Stimulated activated CD8-positive, alpha-beta memory T cell treated with anti-CD3 and anti-CD28 coated beads, Interleukin-2, amount 100 ng/mL, for 48 hours (primary cell): Measurements from ENCODE around the gene CAMSAP1.

ENCODE experiments used
- DNase-seq, 2 donors: peaks; one replicate each; pipeline ENCODE4 v3.0.0-alpha.2; 2020; ENCODE audit warnings: low read depth in 2 of 2

CAMSAP1 gene

DNA sequence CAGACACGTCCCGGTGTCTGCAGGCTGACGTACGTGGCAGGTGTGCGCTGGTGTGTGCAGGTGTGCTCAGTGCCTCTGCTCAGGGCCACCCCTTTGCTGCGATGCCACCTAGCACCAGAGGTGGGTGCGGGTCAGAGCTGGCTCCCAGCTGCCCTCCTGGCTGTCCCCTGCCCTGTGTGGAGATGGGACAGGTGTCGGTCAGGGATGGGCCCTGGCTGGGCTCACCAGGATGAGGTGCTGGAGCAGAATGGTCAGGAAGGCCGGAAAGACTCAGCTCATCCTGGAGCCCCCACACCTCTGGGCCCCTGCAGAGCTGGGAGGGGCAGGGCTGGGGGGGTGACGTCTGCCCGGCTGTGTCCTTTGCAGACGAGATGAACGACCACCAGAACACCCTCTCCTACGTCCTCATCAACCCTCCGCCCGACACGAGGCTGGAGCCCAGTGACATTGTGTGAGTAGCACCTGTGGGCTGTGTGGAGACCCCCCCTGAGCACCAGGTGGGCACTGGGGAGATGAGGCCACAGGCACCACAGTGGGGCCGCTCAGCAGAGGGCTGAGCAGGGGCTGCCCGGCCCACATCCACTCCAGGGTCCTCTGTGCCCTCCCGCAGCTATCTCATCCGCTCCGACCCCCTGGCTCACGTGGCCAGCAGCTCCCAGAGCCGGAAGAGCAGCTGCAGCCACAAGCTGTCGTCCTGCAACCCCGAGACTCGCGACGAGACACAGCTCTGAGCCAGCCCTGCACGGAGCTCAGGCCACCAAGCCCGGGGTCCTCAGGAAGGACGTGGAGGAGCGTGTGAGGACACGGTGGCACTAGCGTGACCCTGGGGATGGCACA lies 115.7 kb downstream of the CAMSAP1 start:
- no peak for DNase-seq

DNA sequence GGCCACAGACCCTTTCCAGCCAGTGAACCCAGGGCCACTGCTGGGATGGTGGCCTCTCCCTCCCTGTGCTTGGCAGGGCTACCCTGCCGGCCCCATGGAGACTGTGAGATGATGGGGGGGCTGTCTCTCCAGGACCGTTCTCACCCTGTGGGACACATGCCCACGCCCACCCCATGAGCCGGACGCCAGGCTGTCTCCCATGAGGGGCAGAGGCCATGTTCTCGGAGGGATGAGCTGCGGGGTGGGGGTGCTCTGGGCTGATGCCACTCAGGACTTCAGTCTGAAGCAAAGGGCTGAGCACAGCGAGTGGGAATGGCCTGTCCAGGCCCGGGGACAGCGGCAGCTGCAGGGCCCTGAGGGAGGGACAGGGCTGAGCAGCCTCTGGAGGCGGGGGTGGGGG lies 116.5 kb downstream of the CAMSAP1 start:
- no peak for DNase-seq

- DNase-seq: no peak
These were observed 117.0 kb downstream of the CAMSAP1 start for GRCh38 chr9:135790356-135790755.

GRCh38 chr9:135789838-135790291 lies 117.5 kb downstream of the CAMSAP1 start:
- no peak for DNase-seq

DNA sequence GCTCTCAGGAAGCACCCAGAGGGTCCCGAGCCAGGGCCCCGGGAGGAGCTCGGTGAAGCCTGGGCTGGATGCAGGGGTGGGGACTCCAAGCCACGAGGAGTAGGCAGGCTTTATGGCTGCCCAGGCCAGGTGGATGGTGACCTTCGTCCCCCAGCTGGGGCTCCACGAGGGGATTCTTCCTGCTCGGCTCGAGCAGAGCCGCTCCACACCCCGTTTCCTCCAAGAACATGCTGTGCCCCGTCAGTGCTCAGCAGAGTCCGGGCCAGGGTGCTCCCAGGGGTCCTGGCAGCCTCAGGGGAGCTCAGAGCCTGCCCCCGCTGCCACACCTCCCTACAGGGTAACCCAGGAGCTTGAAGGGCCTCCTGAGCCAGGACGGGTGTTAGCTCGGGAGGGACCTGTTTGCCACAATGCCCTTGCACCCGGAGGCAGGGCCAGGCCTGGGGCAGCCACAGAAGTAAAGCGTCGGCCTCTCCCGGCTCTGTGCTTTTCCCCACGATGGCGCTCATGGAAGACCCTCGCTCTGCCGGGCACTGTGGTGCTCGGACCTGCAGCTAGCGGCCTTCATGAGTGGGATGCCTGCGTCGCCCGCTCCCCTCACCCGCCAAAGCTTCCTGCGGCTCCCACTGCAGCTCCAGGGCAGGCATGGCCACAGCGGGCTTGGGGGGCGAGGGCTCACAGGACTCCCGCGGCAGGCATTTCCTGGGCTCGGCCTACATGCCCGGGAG lies 118.6 kb downstream of the CAMSAP1 start:
- DNase-seq: no peak

DNA sequence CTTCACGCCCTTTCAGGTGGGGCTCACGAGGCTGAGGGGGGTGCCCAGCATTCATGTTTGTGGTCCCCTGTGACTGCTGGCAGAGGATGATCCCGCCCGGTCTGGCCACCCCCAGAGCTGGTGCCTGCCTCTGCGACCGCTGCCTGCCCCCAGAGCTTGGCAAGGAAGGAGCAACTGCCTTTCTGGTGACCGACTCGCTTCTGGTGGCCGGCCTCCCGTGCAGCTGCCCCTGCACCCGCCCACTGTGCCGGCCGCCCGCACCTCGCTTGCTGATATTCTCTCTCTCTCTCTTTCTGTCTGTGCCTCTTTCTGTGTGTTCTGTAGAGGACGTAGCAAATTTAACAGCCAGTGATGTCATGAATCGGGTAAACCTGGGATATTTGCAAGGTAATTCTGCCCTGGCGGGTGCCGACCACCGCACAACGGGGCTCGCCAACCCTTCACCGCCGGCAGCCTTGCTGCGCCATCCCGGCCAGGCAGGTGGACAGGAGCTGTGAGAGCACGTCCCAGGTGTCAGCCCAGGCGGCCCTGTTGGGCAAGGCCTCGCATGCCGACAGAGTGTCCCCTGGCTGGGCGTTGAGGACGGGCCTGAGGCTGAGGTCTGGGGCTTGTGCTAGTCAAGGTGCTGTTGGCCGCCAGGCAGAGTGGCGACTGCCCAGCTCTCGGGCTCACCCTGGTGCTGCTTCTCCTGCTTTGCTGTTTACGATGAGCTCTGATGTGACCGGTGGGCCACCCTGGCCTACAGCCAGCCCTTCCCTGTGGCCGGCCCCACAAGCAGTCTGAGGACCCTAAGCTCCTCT lies 119.4 kb downstream of the CAMSAP1 start:
- no peak for DNase-seq

DNA sequence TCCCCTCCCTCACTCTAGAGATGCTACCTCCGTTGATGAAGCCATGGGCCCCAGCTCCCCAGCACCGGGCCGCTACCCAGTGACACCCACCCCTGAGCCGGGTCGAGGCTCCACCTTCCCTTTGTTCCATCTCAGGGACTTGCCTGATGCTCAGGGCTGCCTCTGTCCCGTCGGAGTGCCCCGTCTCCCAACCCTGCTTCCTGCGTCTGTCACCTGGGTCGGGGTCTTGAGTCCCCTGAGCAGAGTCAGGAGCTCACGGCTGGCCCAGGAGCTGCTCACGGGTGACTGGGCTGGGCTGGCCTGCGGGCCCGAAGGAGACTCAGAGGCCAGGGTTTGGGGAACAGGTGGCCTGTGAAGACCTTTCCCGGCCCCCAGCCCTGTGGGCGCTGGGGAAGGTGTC lies 120.0 kb downstream of the CAMSAP1 start:
- DNase-seq: no peak

GRCh38 chr9:135786146-135786690 lies 121.1 kb downstream of the CAMSAP1 start:
- no peak for DNase-seq

DNA sequence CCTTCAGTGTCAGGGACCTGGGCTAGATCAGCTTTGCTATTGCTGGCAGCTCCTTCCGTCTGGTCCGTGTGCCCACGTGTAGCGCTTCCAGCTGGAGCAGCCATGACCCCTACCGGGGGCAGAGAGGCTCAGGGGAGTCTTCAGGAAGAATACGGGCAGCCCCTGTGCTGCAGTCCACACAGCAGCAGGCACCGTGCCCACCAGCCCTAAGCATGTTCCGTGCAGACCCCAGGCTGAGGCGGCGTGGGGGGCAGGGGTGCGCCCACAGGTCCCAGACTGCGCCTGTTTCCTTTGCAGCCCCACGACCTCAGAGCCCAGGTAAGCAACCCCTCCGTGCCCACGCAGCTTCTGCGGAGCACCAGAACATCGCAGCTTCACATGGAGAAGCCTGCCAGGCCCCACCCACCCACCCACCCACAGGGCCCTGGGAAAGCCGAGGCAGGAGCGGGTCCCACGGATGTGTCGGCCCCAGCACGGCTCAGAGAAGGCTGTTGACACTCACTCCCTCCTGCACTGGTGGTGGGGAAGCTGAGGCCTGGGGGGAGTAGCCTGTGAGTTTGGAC lies 122.3 kb downstream of the CAMSAP1 start:
- no peak for DNase-seq

- no peak for DNase-seq
These were observed 123.7 kb downstream of the CAMSAP1 start for GRCh38 chr9:135783540-135784245.

DNA sequence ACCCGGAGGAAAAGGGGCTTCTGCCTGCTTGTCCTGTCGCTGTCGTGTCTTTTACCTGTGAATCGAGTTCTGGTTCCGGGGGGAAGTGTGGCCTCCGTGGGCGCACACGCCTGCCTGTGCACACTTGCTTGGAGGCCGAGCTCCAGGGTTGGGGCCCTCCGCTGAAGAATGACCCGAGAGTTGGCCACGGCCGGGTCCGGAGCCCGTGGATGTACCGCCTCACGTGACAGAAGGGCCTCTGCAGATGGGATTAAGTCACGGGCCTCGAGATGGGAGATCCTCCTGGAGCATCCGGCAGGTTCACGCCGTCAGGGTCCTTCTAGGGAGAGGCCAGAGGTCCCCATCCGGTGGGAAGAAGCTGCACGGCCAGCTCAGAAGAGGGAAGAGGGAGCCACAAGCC lies 124.4 kb downstream of the CAMSAP1 start:
- no peak for DNase-seq

GRCh38 chr9:135780626-135781025 lies 126.7 kb downstream of the CAMSAP1 start:
- no peak for DNase-seq

DNA sequence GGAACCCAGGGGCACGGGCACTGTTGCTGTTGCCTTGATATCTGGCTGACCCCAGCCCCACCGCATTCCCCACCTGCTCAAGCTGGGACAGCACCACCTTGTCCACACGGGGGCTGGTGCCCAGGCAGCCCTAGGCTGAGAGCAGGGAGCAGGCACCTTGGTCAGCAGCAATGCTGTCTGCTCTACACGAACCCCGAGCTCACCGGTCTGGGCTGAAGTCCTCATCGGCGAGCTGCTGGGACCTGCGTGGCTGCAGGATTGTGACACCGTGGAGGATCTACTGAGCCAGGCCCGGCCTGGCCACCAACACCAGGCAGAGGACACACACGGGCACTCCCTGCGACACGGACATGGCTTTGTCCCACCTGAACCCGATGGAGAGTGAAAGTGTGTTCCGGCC lies 127.3 kb downstream of the CAMSAP1 start:
- DNase-seq: no peak

DNA sequence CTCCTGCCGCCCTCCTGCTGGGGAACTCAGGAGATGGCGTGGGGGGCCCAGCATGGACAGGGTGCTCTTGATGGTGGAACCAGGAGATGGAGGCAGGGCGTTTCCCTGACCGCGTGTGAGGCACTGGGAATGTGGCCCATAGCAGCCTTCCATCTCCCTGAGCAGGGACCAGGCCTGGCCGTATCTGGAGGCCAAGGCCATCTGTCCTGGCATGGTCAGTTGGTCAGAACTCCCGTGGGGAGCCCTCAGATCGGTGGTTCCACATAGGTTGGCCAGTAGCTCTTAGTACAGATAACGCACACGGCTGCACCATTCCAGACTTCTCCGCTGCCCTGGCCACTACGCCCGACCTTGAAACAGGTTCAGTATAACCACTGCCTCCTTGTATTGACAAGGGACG lies 127.8 kb downstream of the CAMSAP1 start:
- no peak for DNase-seq

DNA sequence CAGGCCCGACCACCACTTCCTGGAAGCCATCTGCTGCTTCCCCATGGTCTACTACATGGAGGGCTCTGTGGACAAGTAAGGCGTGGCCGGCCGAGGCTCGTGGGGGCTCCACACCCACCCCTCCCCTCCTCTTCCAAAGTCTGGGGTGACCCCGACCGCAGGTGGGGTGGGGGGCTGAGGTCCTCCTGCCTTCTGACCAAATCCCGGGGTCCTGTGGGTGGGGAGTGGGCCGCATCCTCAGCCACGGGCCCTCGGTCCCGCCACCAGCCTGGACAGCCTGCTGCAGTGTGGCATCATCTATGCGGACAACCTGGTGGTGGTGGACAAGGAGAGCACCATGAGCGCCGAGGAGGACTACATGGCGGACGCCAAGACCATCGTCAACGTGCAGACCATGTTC lies 128.9 kb downstream of the CAMSAP1 start:
- no peak for DNase-seq

GRCh38 chr9:135777623-135778177 lies 129.6 kb downstream of the CAMSAP1 start:
- DNase-seq: no peak

- no peak for DNase-seq
These were observed 130.3 kb downstream of the CAMSAP1 start for GRCh38 chr9:135776893-135777622.

GRCh38 chr9:135775911-135776310 lies 131.4 kb downstream of the CAMSAP1 start:
- DNase-seq: no peak

DNA sequence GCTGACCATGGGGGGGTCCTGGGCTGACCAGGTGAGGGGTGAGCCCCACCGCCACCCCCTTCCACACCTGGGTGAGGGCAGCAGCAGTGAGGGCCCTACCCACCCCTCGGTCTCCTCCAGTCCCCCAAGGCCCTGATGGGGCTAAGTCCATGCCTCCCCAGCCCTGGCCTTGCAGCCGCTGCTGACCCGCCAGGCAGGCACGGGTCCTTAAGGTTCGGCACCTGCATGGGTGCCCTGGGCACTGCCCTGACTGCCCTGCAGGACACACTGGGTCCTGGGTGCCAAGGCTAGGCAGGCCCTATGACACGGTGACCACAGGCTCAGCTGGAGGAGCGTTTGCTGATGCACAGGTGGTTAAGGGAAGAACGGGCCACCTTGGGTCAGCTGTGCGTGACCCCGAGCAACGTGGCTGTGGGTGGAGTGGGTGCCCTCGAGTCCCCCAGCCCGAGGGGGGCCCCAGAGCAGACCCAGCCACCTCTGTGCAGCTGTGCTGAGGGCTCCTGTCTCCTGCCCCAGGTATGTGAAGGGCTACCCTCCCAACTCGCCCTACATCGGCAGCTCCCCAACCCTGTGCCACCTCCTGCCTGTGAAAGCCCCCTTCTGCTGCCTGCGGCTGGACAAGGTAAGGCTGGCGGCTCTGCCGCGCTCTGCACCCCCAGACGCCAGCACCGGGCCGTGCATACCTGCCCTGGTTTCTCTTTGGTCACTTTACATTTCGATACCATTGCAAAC lies 132.4 kb downstream of the CAMSAP1 start:
- DNase-seq: no peak
